ENCODE data around the gene SEMA3E.

The SEMA3E gene

GRCh38 chr7:83663131-83663530, 14.2 kb upstream of the SEMA3E start:
- Mint-ChIP-seq H3K27ac (no peak overlapping the region), H3K4me3 (no peak overlapping the region), H3K9me3 (no peaks in the 10 kb centered on the region), H3K36me3 (ENCODE audit: low read depth) (no peaks in the 10 kb centered on the region), H3K27me3 (ENCODE audit: low read depth) (no peaks in the 10 kb centered on the region), H3K4me1 (ENCODE audit: low read depth) (no peaks in the 10 kb centered on the region)
- DNase-seq (ENCODE audit: low spot score) = no peak

- no peaks in the 10 kb centered on the region for H3K4me1 Mint-ChIP-seq (ENCODE audit: low read depth)
Measured at GRCh38 chr7:83658126-83658525, 9.2 kb upstream of the SEMA3E start.

GRCh38 chr7:83655951-83656556, 7.1 kb upstream of the SEMA3E start:
- H3K9me3 Mint-ChIP-seq = no peaks in the 10 kb centered on the region
- H3K27me3 Mint-ChIP-seq (ENCODE audit: low read depth) = peaks cover under 1% of the 10 kb centered on the region
- DNase-seq (ENCODE audit: low spot score) = no peak

More at GRCh38 chr7:83658126-83658525, 9.2 kb upstream of the SEMA3E start:
- Mint-ChIP-seq H3K27me3 (ENCODE audit: low read depth) (no peaks in the 10 kb centered on the region), H3K9me3 (no peaks in the 10 kb centered on the region), H3K4me3 (no peak overlapping the region), H3K27ac (no peak overlapping the region), H3K36me3 (ENCODE audit: low read depth) (no peaks in the 10 kb centered on the region)
- DNase-seq (ENCODE audit: low spot score) = no peak

GRCh38 chr7:83652481-83652880, 3.5 kb upstream of the SEMA3E start:
- Mint-ChIP-seq H3K27me3 (ENCODE audit: low read depth) (peaks cover 13% of the 10 kb centered on the region), H3K27ac (no peak overlapping the region), H3K36me3 (ENCODE audit: low read depth) (no peaks in the 10 kb centered on the region), H3K9me3 (no peaks in the 10 kb centered on the region), H3K4me1 (ENCODE audit: low read depth) (peaks cover 2% of the 10 kb centered on the region), H3K4me3 (no peak overlapping the region)
- DNase-seq (ENCODE audit: low spot score) = no peak

More at GRCh38 chr7:83655951-83656556, 7.1 kb upstream of the SEMA3E start:
- Mint-ChIP-seq H3K36me3 (ENCODE audit: low read depth) (no peaks in the 10 kb centered on the region), H3K4me3 (no peak overlapping the region), H3K4me1 (ENCODE audit: low read depth) (no peaks in the 10 kb centered on the region), H3K27ac (no peak overlapping the region)

GRCh38 chr7:83649701-83650100, 762 bp upstream of the SEMA3E start:
- no peak overlapping the region for H3K27ac Mint-ChIP-seq

GRCh38 chr7:83646027-83646426, 2.9 kb downstream of the SEMA3E start:
- H3K27me3 Mint-ChIP-seq (ENCODE audit: low read depth) = peaks cover 12% of the 10 kb centered on the region
- peaks cover 2% of the 10 kb centered on the region for H3K4me1 Mint-ChIP-seq (ENCODE audit: low read depth)
- no peak overlapping the region for H3K27ac Mint-ChIP-seq
- H3K36me3 Mint-ChIP-seq (ENCODE audit: low read depth) = no peaks in the 10 kb centered on the region
- no peaks in the 10 kb centered on the region for H3K9me3 Mint-ChIP-seq
- no peak overlapping the region for H3K4me3 Mint-ChIP-seq
- no peak for DNase-seq (ENCODE audit: low spot score)

More at GRCh38 chr7:83649701-83650100, 762 bp upstream of the SEMA3E start:
- Mint-ChIP-seq H3K9me3 (no peaks in the 10 kb centered on the region), H3K36me3 (ENCODE audit: low read depth) (no peaks in the 10 kb centered on the region), H3K27me3 (ENCODE audit: low read depth) (peaks cover 13% of the 10 kb centered on the region), H3K4me3 (no peak overlapping the region), H3K4me1 (ENCODE audit: low read depth) (peaks cover 2% of the 10 kb centered on the region)
- no peak for DNase-seq (ENCODE audit: low spot score)

GRCh38 chr7:83643739-83644138, 5.2 kb downstream of the SEMA3E start:
- DNase-seq (ENCODE audit: low spot score) = no peak
- no peaks in the 10 kb centered on the region for H3K36me3 Mint-ChIP-seq (ENCODE audit: low read depth)
- H3K4me3 Mint-ChIP-seq = no peak overlapping the region
- H3K4me1 Mint-ChIP-seq (ENCODE audit: low read depth) = peaks cover 2% of the 10 kb centered on the region
- no peak overlapping the region for H3K27ac Mint-ChIP-seq
- peaks cover 6% of the 10 kb centered on the region for H3K27me3 Mint-ChIP-seq (ENCODE audit: low read depth)
- no peaks in the 10 kb centered on the region for H3K9me3 Mint-ChIP-seq

GRCh38 chr7:83643012-83643411, 5.9 kb downstream of the SEMA3E start:
- no peaks in the 10 kb centered on the region for H3K36me3 Mint-ChIP-seq (ENCODE audit: low read depth)
- H3K9me3 Mint-ChIP-seq = no peaks in the 10 kb centered on the region
- no peak overlapping the region for H3K27ac Mint-ChIP-seq
- no peaks in the 10 kb centered on the region for H3K4me1 Mint-ChIP-seq (ENCODE audit: low read depth)
- no peak for DNase-seq (ENCODE audit: low spot score)
- H3K4me3 Mint-ChIP-seq = no peak overlapping the region
- H3K27me3 Mint-ChIP-seq (ENCODE audit: low read depth) = peaks cover under 1% of the 10 kb centered on the region

GRCh38 chr7:83640731-83641537, 8.0 kb downstream of the SEMA3E start:
- Mint-ChIP-seq H3K36me3 (ENCODE audit: low read depth) (no peaks in the 10 kb centered on the region), H3K4me3 (no peak overlapping the region), H3K4me1 (ENCODE audit: low read depth) (no peaks in the 10 kb centered on the region), H3K27me3 (ENCODE audit: low read depth) (no peaks in the 10 kb centered on the region), H3K27ac (no peak overlapping the region), H3K9me3 (no peaks in the 10 kb centered on the region)
- no peak for DNase-seq (ENCODE audit: low spot score)

GRCh38 chr7:83640240-83640639, 8.7 kb downstream of the SEMA3E start:
- no peaks in the 10 kb centered on the region for H3K9me3 Mint-ChIP-seq
- no peak overlapping the region for H3K27ac Mint-ChIP-seq
- no peaks in the 10 kb centered on the region for H3K36me3 Mint-ChIP-seq (ENCODE audit: low read depth)
- no peak overlapping the region for H3K4me3 Mint-ChIP-seq
- H3K4me1 Mint-ChIP-seq (ENCODE audit: low read depth) = no peaks in the 10 kb centered on the region
- no peak for DNase-seq (ENCODE audit: low spot score)
- no peaks in the 10 kb centered on the region for H3K27me3 Mint-ChIP-seq (ENCODE audit: low read depth)

GRCh38 chr7:83633516-83633915, 15.4 kb downstream of the SEMA3E start:
- no peaks in the 10 kb centered on the region for H3K36me3 Mint-ChIP-seq (ENCODE audit: low read depth)
- no peak overlapping the region for H3K4me3 Mint-ChIP-seq
- no peaks in the 10 kb centered on the region for H3K27me3 Mint-ChIP-seq (ENCODE audit: low read depth)
- no peaks in the 10 kb centered on the region for H3K9me3 Mint-ChIP-seq
- no peak for DNase-seq (ENCODE audit: low spot score)
- no peak overlapping the region for H3K27ac Mint-ChIP-seq
- no peaks in the 10 kb centered on the region for H3K4me1 Mint-ChIP-seq (ENCODE audit: low read depth)

GRCh38 chr7:83629117-83629880, 19.6 kb downstream of the SEMA3E start:
- no peaks in the 10 kb centered on the region for H3K9me3 Mint-ChIP-seq
- no peak overlapping the region for H3K4me3 Mint-ChIP-seq

GRCh38 chr7:83617858-83618257, 31.1 kb downstream of the SEMA3E start:
- Mint-ChIP-seq H3K36me3 (ENCODE audit: low read depth) (no peaks in the 10 kb centered on the region), H3K27ac (no peak overlapping the region), H3K27me3 (ENCODE audit: low read depth) (no peaks in the 10 kb centered on the region), H3K4me3 (no peak overlapping the region), H3K4me1 (ENCODE audit: low read depth) (no peaks in the 10 kb centered on the region), H3K9me3 (no peaks in the 10 kb centered on the region)
- DNase-seq (ENCODE audit: low spot score) = no peak

More at GRCh38 chr7:83629117-83629880, 19.6 kb downstream of the SEMA3E start:
- DNase-seq (ENCODE audit: low spot score) = no peak
- Mint-ChIP-seq H3K36me3 (ENCODE audit: low read depth) (no peaks in the 10 kb centered on the region), H3K27ac (no peak overlapping the region), H3K27me3 (ENCODE audit: low read depth) (no peaks in the 10 kb centered on the region), H3K4me1 (ENCODE audit: low read depth) (no peaks in the 10 kb centered on the region)

GRCh38 chr7:83614112-83614511, 34.8 kb downstream of the SEMA3E start:
- no peaks in the 10 kb centered on the region for H3K36me3 Mint-ChIP-seq (ENCODE audit: low read depth)
- H3K9me3 Mint-ChIP-seq = no peaks in the 10 kb centered on the region
- no peaks in the 10 kb centered on the region for H3K27me3 Mint-ChIP-seq (ENCODE audit: low read depth)
- H3K4me1 Mint-ChIP-seq (ENCODE audit: low read depth) = no peaks in the 10 kb centered on the region
- DNase-seq (ENCODE audit: low spot score) = no peak
- no peak overlapping the region for H3K4me3 Mint-ChIP-seq
- H3K27ac Mint-ChIP-seq = no peak overlapping the region
